SHP77 (cell line): ENCODE measurements around the gene TTC36.
"Not testable (repeated sequence)": the region's sequence is repeated elsewhere in the genome, so short reads cannot be mapped to it uniquely, and the experiment has no call there.

ENCODE experiments used
- DNase-seq, 2 experiments: peaks; one replicate each; lab custom pipeline; 2025; lab: John Stamatoyannopoulos, UW

The TTC36 gene, protein sequence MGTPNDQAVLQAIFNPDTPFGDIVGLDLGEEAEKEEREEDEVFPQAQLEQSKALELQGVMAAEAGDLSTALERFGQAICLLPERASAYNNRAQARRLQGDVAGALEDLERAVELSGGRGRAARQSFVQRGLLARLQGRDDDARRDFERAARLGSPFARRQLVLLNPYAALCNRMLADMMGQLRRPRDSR

DNA sequence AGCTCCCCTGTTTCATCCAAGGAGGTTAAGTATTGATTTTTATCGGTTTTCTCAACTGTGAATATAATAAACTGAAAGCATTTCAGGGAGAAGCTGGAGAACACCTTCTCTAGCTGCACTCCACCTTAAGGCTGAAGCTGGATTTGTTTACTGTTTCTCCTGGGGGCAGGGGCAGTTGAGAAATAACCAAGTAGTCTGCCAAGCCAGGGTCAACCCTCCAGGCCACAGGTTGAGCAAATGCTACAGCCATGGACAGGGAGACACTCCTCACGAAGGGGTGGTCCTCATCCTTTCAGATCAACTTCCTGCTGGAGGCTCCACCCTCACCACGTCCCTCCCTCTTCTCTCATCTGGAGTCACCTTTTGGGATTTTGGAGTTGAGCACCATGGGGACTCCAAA lies at the start of gene TTC36:
TSS of gene TTC36 (plus strand) at position 366 of the 400 bp plus-strand sequence. CDS start at position 387, 21 bp downstream.
- DNase-seq, result no peak

DNA sequence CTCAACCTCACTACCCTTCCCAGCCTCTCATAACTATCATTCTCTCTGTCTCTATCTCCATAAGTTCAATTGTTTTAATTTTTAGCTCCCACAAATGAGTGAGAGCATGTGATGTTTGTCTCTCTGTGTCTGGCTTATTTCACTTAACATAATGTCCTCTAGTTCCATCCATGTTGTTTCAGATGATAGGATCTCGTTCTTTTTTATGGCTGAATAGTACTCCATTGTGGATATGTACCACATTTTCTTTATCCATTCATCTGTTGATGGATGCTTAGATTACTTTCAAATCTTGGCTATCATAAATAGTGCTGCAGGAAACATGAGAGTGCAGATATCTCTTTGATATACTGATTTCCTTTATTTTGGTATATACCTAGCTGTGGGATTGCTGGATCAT lies 46.0 kb upstream of the TTC36 start:
- not testable (repeated sequence) for DNase-seq

- no peak for DNase-seq
Measured at GRCh38 chr11:118484405-118484804, 42.9 kb upstream of the TTC36 start.

DNA sequence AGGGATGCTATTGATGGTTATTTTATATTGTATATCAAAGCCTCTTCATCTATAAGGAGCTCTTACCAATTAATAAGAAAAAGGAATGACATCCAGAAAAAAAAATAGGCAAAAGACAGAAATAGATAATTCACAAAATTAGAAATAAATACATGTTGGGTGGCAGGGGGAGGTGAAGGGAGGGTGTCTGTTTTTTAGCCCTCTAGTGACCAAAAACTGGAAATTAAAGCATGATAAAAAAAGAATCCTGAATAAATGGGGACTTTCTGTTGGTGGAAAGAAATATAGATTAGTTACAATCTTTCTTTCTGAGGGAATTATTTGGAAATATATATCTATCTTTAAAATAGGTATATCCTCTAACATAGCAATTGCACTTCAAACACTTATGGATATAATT lies 42.0 kb upstream of the TTC36 start:
- no peak for DNase-seq

DNA sequence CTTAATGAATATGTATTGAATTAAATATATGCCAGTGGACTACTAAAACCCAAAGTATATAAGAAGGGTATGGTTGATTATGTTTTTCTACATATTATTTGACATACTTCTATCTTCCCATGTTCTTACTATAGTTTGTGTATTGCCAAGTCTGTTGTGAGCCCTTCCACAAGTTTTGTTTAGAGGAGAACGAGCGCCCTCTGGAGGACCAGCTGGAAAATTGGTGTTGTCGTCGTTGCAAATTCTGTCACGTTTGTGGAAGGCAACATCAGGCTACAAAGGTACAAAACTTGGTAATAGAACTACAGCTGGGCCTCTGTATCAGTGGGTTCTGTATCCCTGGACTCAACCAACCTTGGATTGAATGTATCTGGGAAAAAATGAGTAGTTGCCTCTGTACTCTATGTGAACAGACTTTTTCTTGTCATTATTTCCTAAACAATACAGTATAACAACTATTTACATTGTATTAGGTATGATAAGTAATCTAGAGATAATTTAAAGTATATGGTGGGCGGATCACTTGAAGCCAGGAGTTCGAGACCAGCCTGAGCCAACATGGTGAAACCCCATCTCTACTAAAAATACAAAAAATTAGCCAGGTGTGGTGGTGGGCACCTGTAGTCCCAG lies 38.7 kb upstream of the TTC36 start:
- peak; percentile 38 to 44 for DNase-seq

DNA sequence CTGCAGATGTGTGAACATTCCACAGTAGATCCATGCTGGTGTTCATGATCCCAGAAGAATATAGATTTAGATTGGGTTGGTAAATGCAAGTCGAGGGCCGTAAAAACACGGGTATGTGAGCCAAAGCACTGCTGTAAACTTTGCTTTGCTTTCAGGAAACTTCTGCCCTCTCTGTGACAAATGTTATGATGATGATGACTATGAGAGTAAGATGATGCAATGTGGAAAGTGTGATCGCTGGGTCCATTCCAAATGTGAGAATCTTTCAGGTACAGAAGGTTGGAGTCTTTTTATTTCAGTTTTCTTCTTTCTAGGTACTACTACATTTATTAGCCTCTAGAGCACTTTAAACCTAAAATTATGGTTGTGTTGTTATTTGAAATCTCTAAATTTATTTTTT lies 36.2 kb upstream of the TTC36 start:
- DNase-seq, result no peak

GRCh38 chr11:118497831-118498230 lies 29.4 kb upstream of the TTC36 start:
- no peak for DNase-seq

- no peak for DNase-seq
Measured at GRCh38 chr11:118503216-118503615, 24.1 kb upstream of the TTC36 start.

DNA sequence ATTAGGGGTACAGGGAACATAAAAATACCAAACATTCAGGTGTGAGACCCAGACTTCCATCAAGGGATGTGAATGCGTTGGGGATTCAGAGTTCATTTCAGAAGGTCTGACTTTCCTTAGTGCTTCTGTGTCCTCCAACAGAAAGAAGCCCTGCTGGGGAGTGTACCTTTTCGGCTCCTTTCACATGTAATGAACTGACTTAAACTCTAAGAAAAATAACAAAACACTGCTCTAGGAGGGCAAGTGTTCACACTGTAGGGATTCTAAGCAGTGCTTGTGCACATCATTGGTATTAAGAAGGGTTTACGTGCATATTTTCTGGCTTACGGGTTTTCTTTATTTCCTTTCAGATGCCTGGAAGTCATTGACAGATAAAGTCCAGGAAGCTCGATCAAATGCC lies 15.7 kb upstream of the TTC36 start:
- no peak for DNase-seq

DNA sequence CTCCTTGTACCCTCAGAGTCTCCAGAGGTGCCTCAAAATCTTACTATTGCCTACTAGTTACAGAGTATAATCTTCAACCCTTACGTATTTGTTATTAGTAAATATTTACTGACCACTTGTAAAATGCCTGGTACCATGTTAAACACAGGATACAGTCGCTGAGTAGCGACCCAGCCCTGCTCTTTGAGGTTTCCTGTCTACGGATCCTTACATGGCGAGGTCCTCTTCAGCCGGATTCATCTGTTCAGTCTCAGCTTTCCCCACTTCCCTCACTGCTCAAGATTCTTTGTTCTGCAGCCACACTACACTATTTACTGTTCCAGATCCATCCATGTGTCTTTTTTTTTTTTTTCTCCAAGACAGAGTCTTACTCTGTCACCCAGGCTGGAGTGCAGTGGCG lies 13.2 kb upstream of the TTC36 start:
- no peak for DNase-seq

GRCh38 chr11:118519549-118519948 lies 7.7 kb upstream of the TTC36 start:
- DNase-seq, result no peak

DNA sequence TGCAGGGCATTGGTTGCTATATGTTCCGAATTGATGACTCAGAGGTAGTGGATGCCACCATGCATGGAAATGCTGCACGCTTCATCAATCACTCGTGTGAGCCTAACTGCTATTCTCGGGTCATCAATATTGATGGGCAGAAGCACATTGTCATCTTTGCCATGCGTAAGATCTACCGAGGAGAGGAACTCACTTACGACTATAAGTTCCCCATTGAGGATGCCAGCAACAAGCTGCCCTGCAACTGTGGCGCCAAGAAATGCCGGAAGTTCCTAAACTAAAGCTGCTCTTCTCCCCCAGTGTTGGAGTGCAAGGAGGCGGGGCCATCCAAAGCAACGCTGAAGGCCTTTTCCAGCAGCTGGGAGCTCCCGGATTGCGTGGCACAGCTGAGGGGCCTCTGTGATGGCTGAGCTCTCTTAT lies 5.4 kb upstream of the TTC36 start:
- no peak for DNase-seq

- peak; percentile 4 to 45 for DNase-seq
Measured at GRCh38 chr11:118522571-118523072, 4.7 kb upstream of the TTC36 start.

GRCh38 chr11:118524356-118524755 lies 2.9 kb upstream of the TTC36 start:
- DNase-seq, result no peak

- DNase-seq, result no peak
Measured at GRCh38 chr11:118524757-118525470, 2.4 kb upstream of the TTC36 start.

DNA sequence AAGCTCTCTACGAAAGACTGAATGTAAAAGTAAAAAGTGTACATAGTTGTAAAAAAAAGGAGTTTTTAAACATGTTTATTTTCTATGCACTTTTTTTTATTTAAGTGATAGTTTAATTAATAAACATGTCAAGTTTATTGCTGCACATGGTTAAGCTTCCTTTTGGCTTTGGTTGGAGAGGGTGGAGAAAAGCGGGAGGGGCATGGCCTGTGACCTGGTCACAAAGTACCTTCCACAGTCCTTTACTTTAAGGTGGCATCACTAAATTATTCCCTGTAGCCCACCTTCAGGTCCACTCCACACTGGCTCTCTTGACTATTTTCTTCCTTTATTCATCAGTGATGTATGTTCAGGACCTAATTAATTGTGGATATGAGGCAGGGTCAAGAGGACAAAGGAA lies 586 bp upstream of the TTC36 start:
- no peak for DNase-seq

DNA sequence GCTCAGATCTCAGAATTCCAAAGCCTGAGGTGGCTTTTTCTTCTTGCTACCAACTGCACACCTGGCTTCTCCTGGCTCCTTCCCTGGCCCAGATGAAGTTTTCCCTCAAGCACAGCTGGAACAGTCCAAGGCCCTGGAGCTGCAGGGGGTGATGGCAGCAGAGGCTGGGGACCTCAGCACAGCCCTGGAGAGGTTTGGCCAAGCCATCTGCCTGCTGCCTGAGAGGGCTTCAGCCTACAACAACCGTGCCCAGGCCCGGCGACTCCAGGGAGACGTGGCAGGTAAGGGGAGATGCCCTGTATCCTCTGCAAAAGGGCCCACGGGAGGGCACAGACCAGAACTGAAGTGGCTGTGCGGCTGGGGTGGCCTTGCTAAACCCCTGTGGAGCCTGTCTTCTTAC lies 1.2 kb downstream of the TTC36 start:
- no peak for DNase-seq

GRCh38 chr11:118529584-118530175 lies 2.4 kb downstream of the TTC36 start:
- DNase-seq, result no peak

GRCh38 chr11:118530180-118530682 lies 3.0 kb downstream of the TTC36 start:
- DNase-seq, result peak in 1 of 2 experiments; percentile 45

- DNase-seq, result peak; percentile 33 to 59
Measured at GRCh38 chr11:118530683-118531596, 3.7 kb downstream of the TTC36 start, which contains the start of gene TMEM25. Gene TMEM25 (plus strand): TSS chr11:118531192. CDS start chr11:118531802, 610 bp downstream.

DNA sequence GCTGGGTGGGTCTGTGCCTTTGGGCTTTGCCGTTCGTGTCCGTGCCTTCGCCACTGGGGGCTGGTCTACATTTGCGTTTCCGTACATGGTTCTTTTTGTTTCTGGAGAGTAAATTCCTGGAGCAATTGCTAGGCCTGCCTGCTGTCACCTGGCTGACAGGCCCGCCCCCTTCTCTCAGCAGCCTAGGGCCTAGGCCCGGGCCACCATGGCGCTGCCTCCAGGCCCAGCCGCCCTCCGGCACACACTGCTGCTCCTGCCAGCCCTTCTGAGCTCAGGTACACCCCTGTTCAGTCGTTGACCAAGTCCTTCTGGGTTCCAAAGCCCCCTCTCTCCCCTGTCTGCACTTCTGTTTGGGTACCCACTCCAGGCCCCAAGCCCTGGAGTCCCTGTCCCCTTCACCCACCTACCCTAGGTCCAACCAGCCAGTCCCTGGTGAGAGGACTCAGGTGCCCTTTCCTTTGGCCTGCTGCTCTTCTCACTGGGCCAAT lies 4.4 kb downstream of the TTC36 start:
- DNase-seq, result peak; percentile 5 to 8
